B cell (primary cell): Measurements from ENCODE around the gene TMEM141. TPM values are rescaled to one million over a fixed set of nuclear protein-coding genes. Genes with fewer than 3 reads are reported as not detected.
A peak's percentile ranks its signal among the peaks of the same experiment; 100 is the strongest.

Experiments used
- ATAC-seq: fragments of 200-7000 bp; cut with Tn5 transposase; one replicate; pipeline ENCODE4 v1.10.0; 2021; ENCODE audit warnings: low read depth, mild to moderate bottlenecking, moderate number of reproducible peaks, moderate library complexity
- CTCF ChIA-PET: fragments of 350-600 bp; sonication (Branson Sonifier 250); formaldehyde crosslinking; loops from one replicate; lab custom pipeline; 2021; ENCODE audit warnings: antibody characterized with exemption, inconsistent platforms; lab: Charles Lee
- POLR2A ChIA-PET: fragments of 350-600 bp; sonication (Branson Sonifier 250); formaldehyde crosslinking; loops from one replicate; lab custom pipeline; 2021; ENCODE audit warnings: antibody characterized with exemption; lab: Charles Lee
- DNase-seq: peaks from one replicate; pipeline ENCODE4 v3.0.0; 2013
- H2AFZ ChIP-seq: 2 replicates; pipeline ENCODE4 v1.6.1; 2012; ENCODE audit warnings: mild to moderate bottlenecking, low read depth, low read length; ENCODE audit not compliant: insufficient read depth, poor library complexity, severe bottlenecking
- H3K27ac ChIP-seq, 2 donors: 1 replicate in 1 of 2; 2 replicates in 1 of 2; pipeline ENCODE4 v1.5.1; 2012 to 2013; ENCODE audit warnings: low read length in 2 of 2, mild to moderate bottlenecking in 2 of 2, moderate library complexity in 1 of 2
- H3K27me3 ChIP-seq, 4 experiments: fragments of 200-600 bp in 1 of 4; sonication (generic) in 1 of 4; replicated peaks in 1 of 4; 1 replicate in 2 of 4; 2 replicates in 2 of 4; pipeline versions ENCODE4 v1.6.1 to v1.7.0; 2013 to 2016; ENCODE audit warnings: low read length in 3 of 4, mild to moderate bottlenecking in 2 of 4, mixed read lengths in 1 of 4, moderate library complexity in 1 of 4; ENCODE audit not compliant: insufficient read depth in 4 of 4, control insufficient read depth in 3 of 4; ENCODE audit errors: control extremely low read depth in 1 of 4
- H3K36me3 ChIP-seq, 2 experiments: replicated peaks in 1 of 2; 1 replicate in 1 of 2; 2 replicates in 1 of 2; pipeline versions ENCODE4 v1.6.1 to v1.7.1; 2013; ENCODE audit warnings: low read length in 1 of 2; ENCODE audit not compliant: insufficient read depth in 2 of 2, control insufficient read depth in 1 of 2; ENCODE audit errors: control extremely low read depth in 1 of 2, extremely low read depth in 1 of 2
- H3K4me1 ChIP-seq, 2 donors: fragments of 200-600 bp in 1 of 2; sonication (generic) in 1 of 2; 1 replicate in 1 of 2; 2 replicates in 1 of 2; pipeline versions ENCODE4 v1.5.1 to v1.6.1; 2013 to 2017; ENCODE audit warnings: low read length in 2 of 2; ENCODE audit not compliant: control insufficient read depth in 2 of 2, insufficient read depth in 2 of 2
- H3K4me2 ChIP-seq: replicated peaks from 2 replicates; pipeline ENCODE3; 2012; ENCODE audit warnings: mild to moderate bottlenecking, low read depth, low read length; ENCODE audit not compliant: poor library complexity, severe bottlenecking
- H3K4me3 ChIP-seq, 5 experiments: fragments of 200-600 bp in 1 of 5; sonication (generic) in 1 of 5; 1 replicate in 3 of 5; 2 replicates in 2 of 5; pipeline versions ENCODE4 v1.5.1 to v1.7.0; 2011 to 2016; ENCODE audit warnings: low read length in 4 of 5, mild to moderate bottlenecking in 4 of 5, low read depth in 2 of 5, control low read depth in 1 of 5, moderate library complexity in 1 of 5; ENCODE audit not compliant: insufficient read depth in 1 of 5; ENCODE audit errors: control extremely low read depth in 1 of 5, extremely low read depth in 1 of 5
- H3K79me2 ChIP-seq: fragments of 200-600 bp; sonication (generic); one replicate; pipeline ENCODE4 v1.6.0; 2016; ENCODE audit warnings: low read length; ENCODE audit not compliant: control insufficient read depth, insufficient read depth
- H3K9ac ChIP-seq: fragments of 200-600 bp; sonication (generic); 2 replicates; pipeline ENCODE4 v1.6.1; 2017; ENCODE audit warnings: mild to moderate bottlenecking, low read length, moderate library complexity
- H3K9me3 ChIP-seq, 3 donors: one replicate each; pipeline versions ENCODE4 v1.6.1 to v1.7.1; 2013; ENCODE audit warnings: low read length in 2 of 3; ENCODE audit not compliant: control insufficient read depth in 2 of 3, insufficient read depth in 1 of 3; ENCODE audit errors: control extremely low read depth in 1 of 3
- H4K20me1 ChIP-seq: 2 replicates; pipeline ENCODE4 v1.6.0; 2012; ENCODE audit warnings: mild to moderate bottlenecking, low read length; ENCODE audit not compliant: insufficient read depth, control insufficient read depth, poor library complexity, severe bottlenecking
- H3K27ac Mint-ChIP-seq: one replicate; pipeline ENCODE4 v1.8.0; 2021; ENCODE audit warnings: mixed read lengths
- H3K27me3 Mint-ChIP-seq: one replicate; pipeline ENCODE4 v1.8.0; 2021; ENCODE audit warnings: mixed read lengths
- H3K4me1 Mint-ChIP-seq: one replicate; pipeline ENCODE4 v1.8.0; 2021; ENCODE audit warnings: mixed read lengths
- H3K4me3 Mint-ChIP-seq: one replicate; pipeline ENCODE4 v1.8.0; 2021; ENCODE audit warnings: mixed read lengths
- H3K9me3 Mint-ChIP-seq: one replicate; pipeline ENCODE4 v1.8.0; 2022; ENCODE audit warnings: mixed read lengths; ENCODE audit not compliant: insufficient read depth
- EZH2 ChIP-seq: IDR thresholded peaks from 2 replicates; pipeline ENCODE4 v1.6.1; 2012; ENCODE audit warnings: borderline replicate concordance, low read depth, mild to moderate bottlenecking, moderate library complexity, low read length; ENCODE audit not compliant: insufficient read depth, poor library complexity, severe bottlenecking
- WGBS: methylation state at CpG from one replicate; pipeline ENCODE4 v1.1.5; 2013; ENCODE audit warnings: missing lambda C conversion rate; ENCODE audit not compliant: insufficient coverage; 5-methylcytosine and 5-hydroxymethylcytosine counted together
- intact Hi-C: fragments of 100-400 bp; cut with micrococcal nuclease; formaldehyde crosslinking; loops from one replicate; pipeline ENCODE4 v1.10.0; 2022
- polyA plus RNA-seq: library from polyadenylated mRNA; depleted of rRNA; stranded (reverse); fragments of >200 nt; gene quantifications from 2 replicates; pipeline ENCODE4 v1.2.3, GENCODE V29; 2012
- total RNA-seq, 2 donors: library from RNA; stranded (reverse); fragments of 120-200 nt in 1 of 2; gene quantifications; 1 replicate in 1 of 2; 2 replicates in 1 of 2; pipeline versions ENCODE4 v1.2.3 to v1.2.4, GENCODE V29; 2013 to 2022
- TF ChIP-seq, protein P1 (sequence below): fragments of 200-600 bp; IDR thresholded peaks from one replicate; pipeline ENCODE4 v1.8.0; 2022; ENCODE audit warnings: antibody characterized with exemption, mild to moderate bottlenecking

The TMEM141 gene
- total and polyA plus RNA-seq, 2 donors (not counting 1 experiment from before 2014, with no cell fraction given), result 35.7 to 60.8 TPM

- ChIA-PET CTCF (interaction anchor here (1.4 to 10.5 kb wide), 6 partner anchors 17 to 274 kb away, joined by 3 to 106 read pairs (median 14); partner anchors contain the start of genes FUT7 and RABL6), POLR2A (no interaction called here)
- H3K36me3 ChIP-seq, result peaks cover 0 to 4% of the 10 kb centered on the region in 2 experiments
- peaks cover 4% of the 10 kb centered on the region for H3K79me2 ChIP-seq
- H3K4me3 ChIP-seq, result no peak overlapping the region
- H4K20me1 ChIP-seq, result peaks cover 12% of the 10 kb centered on the region
- DNase-seq, result no peak
- no peaks in the 10 kb centered on the region for H3K27me3 ChIP-seq
- intact Hi-C loops, result no loop called here
- H3K4me3 Mint-ChIP-seq, result no peak overlapping the region
- H3K4me1 Mint-ChIP-seq, result peaks cover 23% of the 10 kb centered on the region
- H3K4me2 ChIP-seq, result no peak overlapping the region
- no peak overlapping the region for H2AFZ ChIP-seq
- no peaks in the 10 kb centered on the region for H3K9me3 Mint-ChIP-seq
- no peak overlapping the region for H3K27ac Mint-ChIP-seq
- WGBS, result 67% methylated on average over 1 of the region's 3 CpGs
- ATAC-seq, result no peak
- TF ChIP-seq, protein P1, sequence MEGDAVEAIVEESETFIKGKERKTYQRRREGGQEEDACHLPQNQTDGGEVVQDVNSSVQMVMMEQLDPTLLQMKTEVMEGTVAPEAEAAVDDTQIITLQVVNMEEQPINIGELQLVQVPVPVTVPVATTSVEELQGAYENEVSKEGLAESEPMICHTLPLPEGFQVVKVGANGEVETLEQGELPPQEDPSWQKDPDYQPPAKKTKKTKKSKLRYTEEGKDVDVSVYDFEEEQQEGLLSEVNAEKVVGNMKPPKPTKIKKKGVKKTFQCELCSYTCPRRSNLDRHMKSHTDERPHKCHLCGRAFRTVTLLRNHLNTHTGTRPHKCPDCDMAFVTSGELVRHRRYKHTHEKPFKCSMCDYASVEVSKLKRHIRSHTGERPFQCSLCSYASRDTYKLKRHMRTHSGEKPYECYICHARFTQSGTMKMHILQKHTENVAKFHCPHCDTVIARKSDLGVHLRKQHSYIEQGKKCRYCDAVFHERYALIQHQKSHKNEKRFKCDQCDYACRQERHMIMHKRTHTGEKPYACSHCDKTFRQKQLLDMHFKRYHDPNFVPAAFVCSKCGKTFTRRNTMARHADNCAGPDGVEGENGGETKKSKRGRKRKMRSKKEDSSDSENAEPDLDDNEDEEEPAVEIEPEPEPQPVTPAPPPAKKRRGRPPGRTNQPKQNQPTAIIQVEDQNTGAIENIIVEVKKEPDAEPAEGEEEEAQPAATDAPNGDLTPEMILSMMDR, result no peak
- no peak for TF ChIP-seq EZH2
- H3K4me1 ChIP-seq, result peaks cover 18 to 27% of the 10 kb centered on the region in 2 donors
- H3K9me3 ChIP-seq, result no peaks in the 10 kb centered on the region
- no peak overlapping the region for H3K9ac ChIP-seq
- no peak overlapping the region for H3K27ac ChIP-seq
- no peaks in the 10 kb centered on the region for H3K27me3 Mint-ChIP-seq
These were observed 1.6 kb upstream of the TMEM141 start for GRCh38 chr9:136789523-136789937.

DNA sequence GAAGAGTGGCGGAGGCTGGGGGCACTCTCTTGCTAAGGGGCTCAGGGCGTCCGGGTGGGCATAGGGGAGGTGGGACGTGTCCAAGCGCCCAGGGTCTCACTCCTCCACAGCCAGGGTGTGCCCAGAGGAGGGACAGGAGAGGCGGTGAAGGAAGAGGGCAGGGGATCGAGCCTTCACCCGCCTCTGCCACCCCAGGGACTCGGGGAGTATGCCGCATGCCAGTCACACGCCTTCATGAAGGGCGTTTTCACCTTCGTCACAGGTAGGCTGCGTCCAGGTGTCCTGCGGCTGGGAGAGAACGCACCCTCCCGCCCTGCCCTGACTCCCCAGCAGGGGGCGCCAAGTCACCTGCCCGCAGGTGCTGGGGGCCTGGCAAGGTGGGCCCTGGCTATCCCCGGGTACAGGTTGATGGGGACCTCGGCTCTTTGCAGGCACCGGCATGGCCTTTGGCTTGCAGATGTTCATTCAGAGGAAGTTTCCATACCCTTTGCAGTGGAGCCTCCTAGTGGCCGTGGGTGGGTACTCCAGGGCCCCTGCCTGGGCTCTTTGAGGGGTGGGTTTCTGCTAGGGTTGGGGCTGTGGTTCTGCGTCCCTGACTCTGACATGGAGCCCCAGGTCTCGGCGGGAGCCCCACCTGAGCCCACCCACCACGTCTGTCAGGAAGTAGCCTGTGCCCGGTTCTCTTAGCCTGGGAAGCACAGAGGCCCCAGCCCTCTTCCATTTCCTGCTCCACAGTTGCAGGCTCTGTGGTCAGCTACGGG lies 552 bp downstream of the TMEM141 start:
- no peak for TF ChIP-seq EZH2
- TF ChIP-seq, protein P1, result peak; percentile 97
- Histone ChIP-seq H3K4me3 (peak overlapping the region in 4 of 5 experiments; percentile 69 to 84 (median 80)), H4K20me1 (peaks cover 12% of the 10 kb centered on the region), H3K27ac (peak overlapping the region; percentile 97 to 99), H3K79me2 (peaks cover 4% of the 10 kb centered on the region), H3K9me3 (no peaks in the 10 kb centered on the region), H2AFZ (peak overlapping the region; percentile 80), H3K4me2 (peak overlapping the region; percentile 100), H3K9ac (peak overlapping the region; percentile 93), H3K4me1 (peaks cover 18 to 27% of the 10 kb centered on the region in 2 donors), H3K27me3 (no peaks in the 10 kb centered on the region), H3K36me3 (peaks cover 0 to 4% of the 10 kb centered on the region in 2 experiments)
- H3K4me3 Mint-ChIP-seq, result peak overlapping the region; percentile 87
- POLR2A ChIA-PET, result interaction anchor here (1.2 kb wide), 1 partner anchor 24 kb away, joined by 4 read pairs; no protein-coding TSS in a partner anchor
- no peaks in the 10 kb centered on the region for H3K9me3 Mint-ChIP-seq
- 1% methylated on average over 25 of the region's 29 CpGs for WGBS
- peak overlapping the region; percentile 95 for H3K27ac Mint-ChIP-seq
- intact Hi-C loops, result loop anchor here (1.0 to 10.0 kb wide), 10 partner anchors 9 to 813 kb away; partner anchors contain the start of genes ARRDC1, C8G, EDF1 and FBXW5
- H3K4me1 Mint-ChIP-seq, result peaks cover 23% of the 10 kb centered on the region
- ATAC-seq (peak; percentile 1), DNase-seq (peak; percentile 90)
- CTCF ChIA-PET, result interaction anchor here (0.8 to 10.5 kb wide), 8 partner anchors 11 to 243 kb away, joined by 3 to 106 read pairs (median 6); partner anchors contain the start of genes AJM1 and RABL6
- peaks cover 6% of the 10 kb centered on the region for H3K27me3 Mint-ChIP-seq
